GM12874 (cell line): ENCODE results near the gene MRPL14.

Source experiments
- TF ChIP-seq, protein P1 (sequence below): IDR thresholded peaks from 2 replicates; pipeline ENCODE4 v1.5.1; 2011; ENCODE audit warnings: low read depth, mild to moderate bottlenecking, control low read depth, low read length, moderate library complexity; ENCODE audit not compliant: insufficient read depth

Gene MRPL14

DNA sequence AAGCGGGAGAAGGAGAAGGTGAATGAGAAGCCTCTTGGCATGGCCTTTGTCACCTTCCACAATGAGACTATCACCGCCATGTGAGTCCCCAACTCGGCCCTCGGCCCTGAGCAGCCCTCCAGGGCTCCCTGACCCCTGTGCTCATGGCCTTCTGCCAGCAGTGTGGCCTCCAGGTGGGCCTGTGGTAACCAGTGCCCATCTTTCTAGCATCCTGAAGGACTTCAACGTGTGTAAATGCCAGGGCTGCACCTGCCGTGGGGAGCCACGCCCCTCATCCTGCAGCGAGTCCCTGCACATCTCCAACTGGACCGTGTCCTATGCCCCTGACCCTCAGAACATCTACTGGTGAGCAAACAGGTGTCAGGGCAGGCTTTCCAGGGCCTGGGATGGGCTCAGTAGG lies 21.1 kb upstream of the MRPL14 start:
- TF ChIP-seq, protein P1, sequence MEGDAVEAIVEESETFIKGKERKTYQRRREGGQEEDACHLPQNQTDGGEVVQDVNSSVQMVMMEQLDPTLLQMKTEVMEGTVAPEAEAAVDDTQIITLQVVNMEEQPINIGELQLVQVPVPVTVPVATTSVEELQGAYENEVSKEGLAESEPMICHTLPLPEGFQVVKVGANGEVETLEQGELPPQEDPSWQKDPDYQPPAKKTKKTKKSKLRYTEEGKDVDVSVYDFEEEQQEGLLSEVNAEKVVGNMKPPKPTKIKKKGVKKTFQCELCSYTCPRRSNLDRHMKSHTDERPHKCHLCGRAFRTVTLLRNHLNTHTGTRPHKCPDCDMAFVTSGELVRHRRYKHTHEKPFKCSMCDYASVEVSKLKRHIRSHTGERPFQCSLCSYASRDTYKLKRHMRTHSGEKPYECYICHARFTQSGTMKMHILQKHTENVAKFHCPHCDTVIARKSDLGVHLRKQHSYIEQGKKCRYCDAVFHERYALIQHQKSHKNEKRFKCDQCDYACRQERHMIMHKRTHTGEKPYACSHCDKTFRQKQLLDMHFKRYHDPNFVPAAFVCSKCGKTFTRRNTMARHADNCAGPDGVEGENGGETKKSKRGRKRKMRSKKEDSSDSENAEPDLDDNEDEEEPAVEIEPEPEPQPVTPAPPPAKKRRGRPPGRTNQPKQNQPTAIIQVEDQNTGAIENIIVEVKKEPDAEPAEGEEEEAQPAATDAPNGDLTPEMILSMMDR: no peak

DNA sequence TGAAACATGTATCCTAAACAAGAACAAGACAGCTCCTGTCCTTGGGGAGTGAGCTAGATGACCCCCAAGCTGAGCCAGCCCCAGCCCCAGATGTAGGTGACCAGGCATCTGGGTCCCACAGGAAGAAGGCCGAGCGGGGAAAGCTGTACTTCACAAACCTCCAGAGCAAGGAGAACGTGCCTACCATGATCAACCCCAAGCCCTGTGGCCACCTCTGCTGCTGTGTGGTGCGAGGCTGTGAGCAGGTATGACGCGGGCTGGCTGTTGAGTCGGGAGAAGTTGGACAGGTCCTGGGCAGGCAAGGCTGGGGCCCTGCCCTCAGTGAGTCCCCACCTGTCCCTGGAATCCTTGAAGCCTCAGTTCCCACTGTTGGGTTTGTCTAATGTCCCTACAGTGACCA lies 20.0 kb upstream of the MRPL14 start:
- TF ChIP-seq, protein P1: no peak

DNA sequence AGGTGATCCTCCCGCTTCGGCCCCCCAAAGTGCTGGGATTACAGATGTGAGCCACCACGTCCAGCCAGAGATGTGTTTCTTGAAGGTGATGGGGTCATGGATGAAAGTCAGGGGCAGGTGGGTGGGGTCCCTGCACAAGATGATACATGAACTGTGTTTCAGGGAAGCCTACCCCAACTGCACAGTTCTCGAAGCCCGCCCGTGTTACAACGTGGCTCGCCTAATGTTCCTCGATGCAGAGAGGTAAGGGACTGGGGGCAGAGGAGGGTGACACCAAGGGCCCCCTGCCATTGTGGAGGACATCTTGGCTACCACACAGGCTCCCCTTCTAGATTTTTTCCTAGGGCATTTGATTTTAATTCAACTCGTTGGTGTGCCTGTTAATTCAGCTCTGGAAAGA lies 19.4 kb upstream of the MRPL14 start:
- TF ChIP-seq, protein P1: no peak

DNA sequence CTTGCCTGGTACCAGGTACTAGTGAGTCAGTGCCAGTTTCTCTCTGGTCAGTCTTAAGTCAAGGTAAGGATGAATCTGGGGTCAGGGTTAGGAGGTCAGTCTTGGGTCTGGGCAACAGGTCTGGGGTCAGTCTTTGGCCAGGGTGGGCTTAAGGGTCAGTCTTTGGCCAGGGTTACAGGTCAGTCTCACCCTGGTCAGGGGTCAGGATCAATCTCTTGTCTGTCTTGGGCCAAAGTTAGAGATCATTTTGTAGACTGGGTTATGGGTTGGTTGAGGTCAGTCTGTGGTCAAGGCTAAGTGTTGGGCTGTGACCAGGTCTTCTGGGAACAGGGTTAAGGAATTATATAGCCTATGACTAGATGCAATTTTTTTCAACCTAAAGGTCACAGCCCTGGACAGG lies 18.6 kb upstream of the MRPL14 start:
- TF ChIP-seq, protein P1: no peak

DNA sequence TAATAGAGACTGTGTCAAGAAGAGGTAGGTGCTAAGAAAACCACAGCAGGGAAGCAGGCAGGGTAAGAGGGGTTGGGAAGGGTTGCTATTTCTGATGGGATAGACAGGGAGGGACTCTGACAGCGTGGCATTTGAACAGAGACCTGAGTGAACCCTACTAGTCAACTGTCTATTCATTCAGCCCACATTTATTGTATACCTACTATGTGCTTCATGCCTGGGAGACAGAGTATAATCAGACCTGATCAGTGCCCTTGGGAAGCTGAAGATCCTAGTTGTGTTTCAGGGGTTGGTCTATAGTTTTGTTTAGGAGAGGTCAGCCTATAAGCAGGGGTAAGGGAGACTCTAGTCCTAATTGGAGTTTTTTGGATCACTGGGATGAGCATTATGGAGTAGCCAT lies 16.5 kb upstream of the MRPL14 start:
- TF ChIP-seq, protein P1: no peak

DNA sequence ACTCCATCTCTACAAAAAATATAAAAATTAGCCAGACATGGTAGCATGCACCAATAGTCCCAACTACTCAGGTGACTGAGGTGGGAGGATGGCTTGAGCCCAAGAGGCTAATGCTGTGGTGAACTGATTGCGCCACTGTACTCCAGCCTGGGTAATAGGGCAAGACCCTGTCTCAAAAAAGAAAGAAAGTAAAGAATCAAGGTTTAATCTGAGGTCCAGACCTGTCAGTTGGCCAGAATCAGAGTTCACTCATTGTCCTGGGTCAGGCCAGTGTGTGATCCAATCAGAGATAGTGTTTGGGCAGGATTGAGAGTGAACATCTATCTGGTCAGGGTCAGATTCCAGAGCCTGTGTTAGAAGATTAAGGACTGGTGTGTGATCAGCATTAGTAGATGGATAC lies 15.6 kb upstream of the MRPL14 start:
- TF ChIP-seq, protein P1: no peak

DNA sequence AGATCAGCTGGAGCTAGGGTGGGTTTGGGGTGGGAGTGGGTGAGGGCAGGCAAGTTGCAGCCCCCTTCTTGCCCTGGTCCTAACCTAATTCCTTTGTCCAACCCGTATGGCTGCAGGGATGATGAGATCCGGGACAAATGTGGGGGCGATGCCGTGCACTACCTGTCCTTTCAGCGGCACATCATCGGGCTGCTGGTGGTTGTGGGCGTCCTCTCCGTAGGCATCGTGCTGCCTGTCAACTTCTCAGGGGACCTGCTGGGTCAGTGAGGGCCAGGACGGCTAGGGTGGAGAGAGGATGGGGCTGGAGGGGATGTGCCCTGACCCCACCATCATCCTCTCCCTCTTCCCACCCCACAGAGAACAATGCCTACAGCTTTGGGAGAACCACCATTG lies 12.1 kb upstream of the MRPL14 start:
- TF ChIP-seq, protein P1: no peak
